Prostate gland (tissue), 2 donors: ENCODE data around the gene SRD5A1. TPM values are rescaled to one million over a fixed set of nuclear protein-coding genes. Genes with fewer than 3 reads are reported as not detected.

Experiments used
- DNase-seq: peaks from one replicate; pipeline ENCODE4 v3.0.0-alpha.2; 2019; ENCODE audit warnings: low spot score
- H3K27ac ChIP-seq, 2 donors: fragments of 200-600 bp; sonication (generic); 2 replicates each; pipeline ENCODE4 v1.5.1; 2017 to 2019
- H3K27me3 ChIP-seq: fragments of 200-600 bp; sonication (generic); replicated peaks from 2 replicates; pipeline ENCODE4 v1.5.1; 2019; ENCODE audit not compliant: insufficient read depth
- H3K36me3 ChIP-seq, 2 donors: fragments of 200-600 bp; sonication (generic); 1 replicate in 1 of 2; 2 replicates in 1 of 2; pipeline versions ENCODE4 v1.5.1 to v1.8.1; 2017 to 2019
- H3K4me1 ChIP-seq: fragments of 200-600 bp; sonication (generic); replicated peaks from 2 replicates; pipeline ENCODE4 v1.5.1; 2019
- H3K4me3 ChIP-seq, 2 donors: fragments of 200-600 bp; sonication (generic); 2 replicates each; pipeline ENCODE4 v1.5.1; 2017 to 2019
- H3K9me3 ChIP-seq: fragments of 200-600 bp; sonication (generic); 2 replicates; pipeline ENCODE4 v1.5.1; 2017
- CTCF ChIP-seq, 4 experiments: fragments of 200-600 bp in 2 of 4; fragments of 450-650 bp in 2 of 4; sonication (generic) in 2 of 4; IDR thresholded peaks; 1 replicate in 3 of 4; 2 replicates in 1 of 4; pipeline ENCODE4 v1.5.1; 2016 to 2019; ENCODE audit warnings: antibody characterized with exemption in 4 of 4, mild to moderate bottlenecking in 2 of 4, moderate library complexity in 2 of 4
- POLR2A ChIP-seq: fragments of 450-650 bp; IDR thresholded peaks from one replicate; pipeline ENCODE4 v1.6.1; 2016; ENCODE audit warnings: antibody characterized with exemption, mild to moderate bottlenecking
- POLR2AphosphoS5 ChIP-seq: sonication (generic); formaldehyde crosslinking; IDR thresholded peaks from one replicate; pipeline ENCODE4 v1.6.1; 2017; ENCODE audit warnings: antibody characterized with exemption
- WGBS: methylation state at CpG from one replicate; pipeline ENCODE4 v1.1.5; 2018; 5-methylcytosine and 5-hydroxymethylcytosine counted together
- intact Hi-C: fragments of 100-400 bp; cut with DNase I; formaldehyde crosslinking; loops from one replicate; pipeline ENCODE4 v1.14.2; 2022
- total RNA-seq, 2 donors: library from RNA; depleted of rRNA; stranded (reverse); fragments of >200 nt; gene quantifications; one replicate each; pipeline ENCODE4 v1.1.0, GENCODE V29; 2016

Gene SRD5A1
- total RNA-seq, 2 donors from 2014 or later, result 9.4 to 29.3 TPM

GRCh38 chr5:6705959-6706358 lies 72.7 kb downstream of the SRD5A1 start:
- H3K27ac ChIP-seq, result no peak overlapping the region
- H3K4me3 ChIP-seq, result no peak overlapping the region
- intact Hi-C loops, result no loop called here
- TF ChIP-seq POLR2A (no peak), CTCF (IDR thresholded peaks at IDR 0.05) (no peak), POLR2AphosphoS5 (no peak)
- no peaks in the 10 kb centered on the region for H3K36me3 ChIP-seq
- DNase-seq, result no peak
- H3K9me3 ChIP-seq, result no peaks in the 10 kb centered on the region
- no peaks in the 10 kb centered on the region for H3K27me3 ChIP-seq
- peaks cover 12% of the 10 kb centered on the region for H3K4me1 ChIP-seq
- WGBS, result 82% methylated on average over 5 of the region's 5 CpGs

- TF ChIP-seq CTCF (IDR thresholded peaks at IDR 0.05), result no peak
- no peak for TF ChIP-seq POLR2A
- no peak for TF ChIP-seq POLR2AphosphoS5
- Histone ChIP-seq H3K27ac (no peak overlapping the region), H3K9me3 (no peaks in the 10 kb centered on the region), H3K4me3 (no peak overlapping the region), H3K36me3 (no peaks in the 10 kb centered on the region), H3K4me1 (peaks cover 12% of the 10 kb centered on the region), H3K27me3 (no peaks in the 10 kb centered on the region)
- WGBS, result 74% methylated on average over 6 of the region's 6 CpGs
- intact Hi-C loops, result no loop called here
- no peak for DNase-seq
These were observed 74.6 kb downstream of the SRD5A1 start for GRCh38 chr5:6707852-6708251.

GRCh38 chr5:6708814-6709213 lies 75.6 kb downstream of the SRD5A1 start:
- peaks cover 10% of the 10 kb centered on the region for H3K4me1 ChIP-seq
- no peaks in the 10 kb centered on the region for H3K27me3 ChIP-seq
- H3K36me3 ChIP-seq, result no peaks in the 10 kb centered on the region
- TF ChIP-seq POLR2A (no peak), POLR2AphosphoS5 (no peak), CTCF (IDR thresholded peaks at IDR 0.05) (no peak)
- WGBS, result 91% methylated on average over 1 of the region's 1 CpG
- intact Hi-C loops, result no loop called here
- no peak overlapping the region for H3K27ac ChIP-seq
- H3K4me3 ChIP-seq, result no peak overlapping the region
- H3K9me3 ChIP-seq, result no peaks in the 10 kb centered on the region
- DNase-seq, result no peak

- intact Hi-C loops, result loop anchor here (10.0 kb wide), 1 partner anchor 1215 kb away; no protein-coding TSS in a partner anchor
- no peak for TF ChIP-seq CTCF (IDR thresholded peaks at IDR 0.05)
- no peak for TF ChIP-seq POLR2AphosphoS5
- no peak for TF ChIP-seq POLR2A
- Histone ChIP-seq H3K4me3 (no peak overlapping the region), H3K27ac (no peak overlapping the region), H3K36me3 (no peaks in the 10 kb centered on the region), H3K9me3 (no peaks in the 10 kb centered on the region), H3K4me1 (peaks cover under 1% of the 10 kb centered on the region), H3K27me3 (no peaks in the 10 kb centered on the region)
- 80% methylated on average over 5 of the region's 5 CpGs for WGBS
- DNase-seq, result no peak
These were observed 76.8 kb downstream of the SRD5A1 start for GRCh38 chr5:6710070-6710469.

GRCh38 chr5:6710551-6711318 lies 77.5 kb downstream of the SRD5A1 start:
- Histone ChIP-seq H3K27me3 (no peaks in the 10 kb centered on the region), H3K4me1 (peaks cover 6% of the 10 kb centered on the region), H3K9me3 (no peaks in the 10 kb centered on the region), H3K27ac (no peak overlapping the region), H3K36me3 (no peaks in the 10 kb centered on the region), H3K4me3 (no peak overlapping the region)
- no peak for TF ChIP-seq CTCF (IDR thresholded peaks at IDR 0.05)
- no peak for TF ChIP-seq POLR2A
- TF ChIP-seq POLR2AphosphoS5, result no peak
- intact Hi-C loops, result loop anchor here (10.0 kb wide), 1 partner anchor 1216 kb away; no protein-coding TSS in a partner anchor
- 80% methylated on average over 13 of the region's 13 CpGs for WGBS
- no peak for DNase-seq
